ENCODE results near the gene CYP39A1.

Gene CYP39A1

DNA sequence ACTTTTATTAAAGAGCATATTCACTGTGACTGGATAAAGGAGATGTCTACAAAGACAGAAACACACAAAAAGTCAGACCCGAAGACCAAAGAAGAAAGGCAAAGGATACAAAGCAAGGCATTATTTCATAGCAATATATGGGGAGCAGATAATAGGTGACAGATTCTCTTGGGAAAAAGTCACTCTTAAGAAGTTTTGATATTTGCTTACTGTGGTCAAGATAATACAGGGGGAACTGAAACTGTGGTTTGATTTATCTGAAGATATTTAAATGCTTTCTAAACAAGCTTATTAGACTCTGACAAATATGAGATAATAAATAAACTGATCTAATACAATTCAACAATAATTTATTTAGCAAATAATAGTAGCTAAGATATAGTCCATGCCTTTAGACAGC lies 14.7 kb downstream of the CYP39A1 start:
- TF ChIP-seq SIN3A (IDR thresholded peaks at IDR 0.05; ENCODE audit: borderline replicate concordance, insufficient read depth, low read length) = no peak
- TF ChIP-seq POLR2AphosphoS5 (IDR thresholded peaks at IDR 0.05; ENCODE audit: low read depth, low read length) = no peak

DNA sequence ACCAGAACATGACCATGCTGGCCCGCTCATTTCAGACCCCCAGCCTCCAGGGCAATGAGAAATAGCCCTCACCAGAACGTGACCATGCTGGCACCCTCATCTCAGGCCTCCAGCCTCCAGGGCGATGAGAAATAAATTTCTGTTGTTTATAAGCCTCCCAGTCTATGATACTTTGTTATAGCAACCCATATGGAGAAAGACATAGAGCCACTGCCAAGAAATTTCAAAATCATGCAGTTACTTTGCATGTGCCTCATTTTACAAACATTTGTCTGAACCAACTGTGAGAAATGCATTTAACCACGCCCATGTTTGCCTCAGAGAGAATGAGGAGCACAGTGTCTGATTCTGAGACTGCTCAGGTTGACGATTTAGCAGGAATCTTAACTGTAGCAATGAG lies 15.5 kb downstream of the CYP39A1 start:
- TF ChIP-seq FOXP2 (optimal IDR thresholded peaks at IDR 0.05; ENCODE audit: borderline replicate concordance, extremely low read depth, extremely low read length, insufficient read depth) (no peak), POLR2AphosphoS5 (IDR thresholded peaks at IDR 0.05; ENCODE audit: low read depth, low read length) (no peak), TAF1 (IDR thresholded peaks at IDR 0.05; ENCODE audit: borderline replicate concordance, insufficient read depth, low read length) (no peak)

DNA sequence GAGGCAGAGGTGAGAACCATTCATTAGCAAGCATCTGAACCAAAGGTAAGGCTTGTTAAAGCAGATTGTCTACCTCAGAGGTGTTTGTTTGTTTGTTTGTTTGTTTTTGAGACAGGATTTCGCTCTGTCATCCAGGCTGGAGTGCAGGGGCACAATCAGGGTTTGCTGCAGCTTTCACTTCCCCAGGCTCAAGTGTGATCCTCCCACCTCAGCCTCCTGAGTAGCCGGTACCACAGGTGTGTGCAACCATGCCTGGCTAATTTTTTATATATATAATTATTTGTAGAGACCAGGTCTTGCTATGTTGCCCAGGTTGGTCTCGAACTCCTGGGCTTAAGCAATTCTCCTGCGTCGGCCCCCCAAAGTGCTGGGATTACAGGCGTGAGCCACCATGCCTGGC lies 17.2 kb downstream of the CYP39A1 start:
- TF ChIP-seq SIN3A (IDR thresholded peaks at IDR 0.05; ENCODE audit: borderline replicate concordance, insufficient read depth, low read length) (no peak), TAF1 (IDR thresholded peaks at IDR 0.05; ENCODE audit: borderline replicate concordance, insufficient read depth, low read length) (no peak), FOXP2 (optimal IDR thresholded peaks at IDR 0.05; ENCODE audit: borderline replicate concordance, extremely low read depth, extremely low read length, insufficient read depth) (no peak), POLR2AphosphoS5 (IDR thresholded peaks at IDR 0.05; ENCODE audit: low read depth, low read length) (no peak)
- TF ChIP-seq, protein P1, sequence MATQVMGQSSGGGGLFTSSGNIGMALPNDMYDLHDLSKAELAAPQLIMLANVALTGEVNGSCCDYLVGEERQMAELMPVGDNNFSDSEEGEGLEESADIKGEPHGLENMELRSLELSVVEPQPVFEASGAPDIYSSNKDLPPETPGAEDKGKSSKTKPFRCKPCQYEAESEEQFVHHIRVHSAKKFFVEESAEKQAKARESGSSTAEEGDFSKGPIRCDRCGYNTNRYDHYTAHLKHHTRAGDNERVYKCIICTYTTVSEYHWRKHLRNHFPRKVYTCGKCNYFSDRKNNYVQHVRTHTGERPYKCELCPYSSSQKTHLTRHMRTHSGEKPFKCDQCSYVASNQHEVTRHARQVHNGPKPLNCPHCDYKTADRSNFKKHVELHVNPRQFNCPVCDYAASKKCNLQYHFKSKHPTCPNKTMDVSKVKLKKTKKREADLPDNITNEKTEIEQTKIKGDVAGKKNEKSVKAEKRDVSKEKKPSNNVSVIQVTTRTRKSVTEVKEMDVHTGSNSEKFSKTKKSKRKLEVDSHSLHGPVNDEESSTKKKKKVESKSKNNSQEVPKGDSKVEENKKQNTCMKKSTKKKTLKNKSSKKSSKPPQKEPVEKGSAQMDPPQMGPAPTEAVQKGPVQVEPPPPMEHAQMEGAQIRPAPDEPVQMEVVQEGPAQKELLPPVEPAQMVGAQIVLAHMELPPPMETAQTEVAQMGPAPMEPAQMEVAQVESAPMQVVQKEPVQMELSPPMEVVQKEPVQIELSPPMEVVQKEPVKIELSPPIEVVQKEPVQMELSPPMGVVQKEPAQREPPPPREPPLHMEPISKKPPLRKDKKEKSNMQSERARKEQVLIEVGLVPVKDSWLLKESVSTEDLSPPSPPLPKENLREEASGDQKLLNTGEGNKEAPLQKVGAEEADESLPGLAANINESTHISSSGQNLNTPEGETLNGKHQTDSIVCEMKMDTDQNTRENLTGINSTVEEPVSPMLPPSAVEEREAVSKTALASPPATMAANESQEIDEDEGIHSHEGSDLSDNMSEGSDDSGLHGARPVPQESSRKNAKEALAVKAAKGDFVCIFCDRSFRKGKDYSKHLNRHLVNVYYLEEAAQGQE (IDR thresholded peaks at IDR 0.05; ENCODE audit: insufficient read depth in 1 of 2, low read depth in 2 of 2, low read length in 2 of 2) = no peak

GRCh38 chr6:46632053-46632452 lies 20.6 kb downstream of the CYP39A1 start:
- TF ChIP-seq SIN3A (IDR thresholded peaks at IDR 0.05; ENCODE audit: borderline replicate concordance, insufficient read depth, low read length) = no peak
- no peak for TF ChIP-seq TAF1 (IDR thresholded peaks at IDR 0.05; ENCODE audit: borderline replicate concordance, insufficient read depth, low read length)
- TF ChIP-seq, protein P1 (IDR thresholded peaks at IDR 0.05; ENCODE audit: insufficient read depth in 1 of 2, low read depth in 2 of 2, low read length in 2 of 2) = no peak
- no peak for TF ChIP-seq POLR2AphosphoS5 (IDR thresholded peaks at IDR 0.05; ENCODE audit: low read depth, low read length)
- TF ChIP-seq FOXP2 (optimal IDR thresholded peaks at IDR 0.05; ENCODE audit: borderline replicate concordance, extremely low read depth, extremely low read length, insufficient read depth) = no peak

DNA sequence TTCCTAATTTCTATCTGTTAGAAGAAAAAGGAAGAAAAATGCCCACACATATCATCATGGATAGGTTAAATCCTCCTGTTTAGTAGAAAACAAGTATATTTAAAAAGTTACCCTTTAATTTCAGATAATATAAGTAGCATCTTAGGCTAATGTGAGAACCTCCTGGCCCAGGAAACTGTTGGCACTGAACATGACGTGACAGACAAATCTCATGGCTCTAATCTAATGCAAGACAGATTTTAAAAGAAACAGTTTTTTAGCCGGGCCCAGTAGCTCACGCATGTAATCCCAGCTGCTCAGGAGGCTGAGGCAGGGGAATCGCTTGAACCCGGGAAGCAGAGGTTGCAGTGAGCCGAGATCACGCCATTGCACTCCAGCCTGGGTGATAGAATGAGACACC lies 22.9 kb downstream of the CYP39A1 start:
- TF ChIP-seq FOXP2 (optimal IDR thresholded peaks at IDR 0.05; ENCODE audit: borderline replicate concordance, extremely low read depth, extremely low read length, insufficient read depth) (no peak), TAF1 (IDR thresholded peaks at IDR 0.05; ENCODE audit: borderline replicate concordance, insufficient read depth, low read length) (no peak), SIN3A (IDR thresholded peaks at IDR 0.05; ENCODE audit: borderline replicate concordance, insufficient read depth, low read length) (no peak), POLR2AphosphoS5 (IDR thresholded peaks at IDR 0.05; ENCODE audit: low read depth, low read length) (no peak)
- TF ChIP-seq, protein P1 (IDR thresholded peaks at IDR 0.05; ENCODE audit: insufficient read depth in 1 of 2, low read depth in 2 of 2, low read length in 2 of 2) = no peak

- TF ChIP-seq SIN3A (IDR thresholded peaks at IDR 0.05; ENCODE audit: borderline replicate concordance, insufficient read depth, low read length) (no peak), TAF1 (IDR thresholded peaks at IDR 0.05; ENCODE audit: borderline replicate concordance, insufficient read depth, low read length) (no peak), FOXP2 (optimal IDR thresholded peaks at IDR 0.05; ENCODE audit: borderline replicate concordance, extremely low read depth, extremely low read length, insufficient read depth) (no peak), POLR2AphosphoS5 (IDR thresholded peaks at IDR 0.05; ENCODE audit: low read depth, low read length) (no peak)
- TF ChIP-seq, protein P1 (IDR thresholded peaks at IDR 0.05; ENCODE audit: insufficient read depth in 1 of 2, low read depth in 2 of 2, low read length in 2 of 2) = no peak
These were observed 23.6 kb downstream of the CYP39A1 start for GRCh38 chr6:46628976-46629375.
